SW480 (cell line): ENCODE measurements around the gene OSBPL10.

Experiments
- DNase-seq: peaks from one replicate; pipeline ENCODE4 v3.0.0-alpha.2; 2016; ENCODE audit warnings: low spot score

The OSBPL10 gene

DNA sequence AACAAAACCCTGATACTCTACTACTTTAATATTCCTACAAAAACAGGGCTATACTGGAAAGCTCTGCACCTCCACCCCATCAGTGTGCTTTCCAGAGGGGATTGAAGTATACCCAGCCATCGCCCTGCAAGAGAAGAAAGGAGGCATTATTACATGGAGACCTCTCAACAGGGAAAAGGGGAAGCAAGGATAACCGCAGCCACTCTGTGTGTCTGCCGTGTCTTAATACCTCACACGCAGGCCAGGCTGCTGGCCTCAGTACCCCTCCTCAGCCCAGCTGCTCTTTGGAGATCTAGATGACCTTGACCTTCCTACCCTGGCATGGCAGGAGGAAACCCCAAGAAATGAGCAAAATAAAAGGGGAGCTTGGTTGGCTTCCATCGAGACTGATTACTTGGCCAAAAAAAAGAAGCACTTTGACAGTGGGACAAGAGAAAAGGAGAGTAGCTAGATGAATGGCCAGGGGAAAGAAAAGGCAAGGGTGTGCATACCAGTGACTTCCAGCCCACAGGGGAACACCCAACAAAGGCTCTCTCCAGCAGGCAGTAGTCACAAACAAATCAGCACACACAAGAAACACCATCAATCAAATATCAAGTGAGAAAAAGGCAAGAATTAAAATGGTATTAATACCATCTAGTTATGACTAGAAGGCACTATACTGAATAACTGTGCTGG lies 318.9 kb downstream of the OSBPL10 start:
- DNase-seq: no peak

DNA sequence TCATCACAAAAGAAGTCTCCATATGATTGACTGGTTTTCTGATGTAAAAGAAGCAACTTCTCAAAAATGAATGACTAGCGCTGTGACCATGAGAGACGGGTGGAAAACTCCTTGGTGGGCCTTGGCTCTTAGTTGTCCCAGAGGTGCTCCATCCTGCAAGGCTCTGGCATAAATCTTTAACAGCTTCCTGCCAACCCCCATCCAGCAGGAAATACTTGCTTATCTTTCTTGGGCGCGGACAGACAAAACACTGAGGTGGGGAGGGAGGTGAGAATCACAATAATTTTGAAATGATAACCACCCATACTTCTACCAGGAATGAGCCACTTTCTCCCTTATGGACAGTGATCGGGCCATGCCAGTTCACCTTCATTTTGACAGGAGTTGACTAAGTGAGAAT lies 319.8 kb downstream of the OSBPL10 start:
- DNase-seq: no peak

DNA sequence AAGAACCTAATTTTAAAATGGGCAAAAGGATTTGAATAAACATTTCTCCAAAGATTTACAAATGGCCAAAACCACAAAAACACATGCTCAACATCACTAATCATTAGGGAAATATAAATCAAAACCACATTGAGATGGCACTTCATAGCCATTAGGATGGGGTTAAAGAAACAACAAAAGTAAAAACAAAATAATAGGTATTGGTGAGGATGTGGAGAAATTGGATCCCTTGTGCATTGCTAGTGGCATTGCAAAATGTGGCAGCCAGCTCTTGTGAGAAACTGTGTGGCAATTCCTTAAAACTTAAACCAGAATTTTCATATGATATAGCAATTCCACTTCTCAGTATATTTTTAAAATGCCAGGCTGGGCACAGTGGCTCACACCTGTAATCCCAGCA lies 321.8 kb downstream of the OSBPL10 start:
- DNase-seq: no peak

DNA sequence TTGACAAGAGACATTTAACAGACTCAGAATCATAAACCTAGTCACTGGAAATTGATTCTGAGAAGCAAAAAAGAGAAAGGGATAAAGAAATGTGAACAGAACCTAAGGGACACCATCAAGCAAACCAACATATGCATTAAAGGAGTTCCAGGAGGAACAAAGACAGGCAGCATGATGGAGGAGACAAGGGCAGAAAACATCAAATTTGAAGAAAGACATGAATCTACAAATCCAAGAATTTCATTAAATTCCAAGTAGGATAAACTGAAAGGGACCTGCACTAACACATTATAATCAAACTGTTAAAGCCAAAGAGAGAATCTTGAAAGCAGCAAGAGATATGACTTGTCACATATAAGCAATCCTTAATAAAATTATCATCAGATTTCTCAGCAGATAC lies 326.1 kb downstream of the OSBPL10 start:
- DNase-seq: no peak

GRCh38 chr3:31653464-31653863 lies 327.6 kb downstream of the OSBPL10 start:
- DNase-seq: no peak

GRCh38 chr3:31652296-31652695 lies 328.8 kb downstream of the OSBPL10 start:
- DNase-seq: no peak

- no peak for DNase-seq
These were observed 332.6 kb downstream of the OSBPL10 start for GRCh38 chr3:31648286-31648968.

- no peak for DNase-seq
These were observed 335.8 kb downstream of the OSBPL10 start for GRCh38 chr3:31645256-31645655.

GRCh38 chr3:31639828-31640227 lies 341.2 kb downstream of the OSBPL10 start:
- DNase-seq: no peak

- no peak for DNase-seq
These were observed 344.2 kb downstream of the OSBPL10 start for GRCh38 chr3:31636694-31637442.

DNA sequence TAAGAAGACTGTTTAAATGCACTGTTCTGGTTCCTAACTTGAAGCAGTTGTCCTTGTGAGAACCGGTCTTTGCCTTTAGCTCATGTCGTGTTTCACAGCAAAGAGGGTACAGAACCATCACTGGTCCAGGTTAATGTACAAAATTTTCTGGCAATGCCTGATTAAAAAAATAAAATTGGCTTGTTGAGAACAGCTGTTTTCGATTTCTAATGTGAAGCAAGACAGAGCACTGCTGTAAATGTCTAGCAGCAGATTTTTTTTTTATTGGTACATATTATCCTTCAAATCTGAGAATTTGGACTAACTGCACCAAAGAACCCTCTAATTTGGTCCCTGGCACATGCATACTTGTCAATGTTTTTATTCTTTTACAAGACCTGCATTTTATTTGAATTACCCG lies 345.0 kb downstream of the OSBPL10 start:
- DNase-seq: no peak

DNA sequence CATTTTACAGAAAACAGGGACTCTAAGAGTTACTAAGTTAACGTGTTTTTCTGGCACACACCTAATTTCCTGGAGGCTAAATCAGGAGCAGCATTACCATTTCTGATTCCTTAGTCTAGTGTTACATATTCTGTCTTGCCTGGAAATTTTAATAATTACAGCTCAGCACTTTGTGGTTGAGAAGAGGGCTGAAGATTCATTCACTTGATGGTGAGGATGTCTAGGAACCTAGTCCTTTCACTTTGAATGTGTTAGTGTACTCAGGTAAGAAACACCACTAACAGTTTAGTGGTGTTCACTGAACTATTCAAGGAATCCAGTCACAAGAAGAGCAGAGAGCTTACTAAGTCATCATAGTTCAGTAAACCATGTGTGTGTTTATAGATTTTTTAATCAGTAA lies 345.5 kb downstream of the OSBPL10 start:
- DNase-seq: no peak

DNA sequence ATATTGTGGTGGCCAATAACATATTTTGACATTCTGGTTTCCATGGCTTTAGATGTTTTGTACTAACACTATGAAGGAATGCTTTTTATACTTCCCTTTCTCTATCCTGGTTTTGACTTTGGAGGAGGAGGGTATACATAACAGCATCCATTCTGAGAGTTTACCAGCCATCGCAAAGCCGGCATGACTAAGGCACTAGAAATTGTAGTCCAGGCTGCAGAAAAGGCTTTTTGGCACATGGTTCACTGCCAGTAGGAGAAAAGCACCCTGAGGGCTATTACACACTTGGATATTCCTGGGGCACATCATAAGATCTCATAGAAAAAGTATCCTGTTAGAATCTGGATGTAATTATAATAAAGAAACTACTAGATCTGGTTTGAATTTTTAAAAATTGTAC lies 346.6 kb downstream of the OSBPL10 start:
- no peak for DNase-seq

DNA sequence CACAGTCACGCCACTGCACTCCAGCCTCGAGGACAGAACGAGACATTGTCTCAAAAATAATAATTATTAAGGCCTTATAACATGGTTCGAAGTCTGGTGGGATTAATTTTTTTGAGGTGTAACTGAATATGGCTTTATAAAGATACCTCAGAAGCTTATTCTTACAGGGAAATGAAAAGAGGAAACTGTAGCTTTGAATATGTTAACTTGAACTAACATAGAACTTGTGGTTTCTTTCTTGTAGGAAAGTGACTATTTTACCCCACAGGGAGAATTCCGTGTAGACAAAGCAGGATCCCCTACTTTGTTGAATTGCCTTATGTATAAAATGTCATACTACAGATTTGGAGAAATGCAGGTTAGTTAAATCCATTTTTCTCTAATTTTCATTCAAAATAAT lies 352.0 kb downstream of the OSBPL10 start:
- DNase-seq: no peak

DNA sequence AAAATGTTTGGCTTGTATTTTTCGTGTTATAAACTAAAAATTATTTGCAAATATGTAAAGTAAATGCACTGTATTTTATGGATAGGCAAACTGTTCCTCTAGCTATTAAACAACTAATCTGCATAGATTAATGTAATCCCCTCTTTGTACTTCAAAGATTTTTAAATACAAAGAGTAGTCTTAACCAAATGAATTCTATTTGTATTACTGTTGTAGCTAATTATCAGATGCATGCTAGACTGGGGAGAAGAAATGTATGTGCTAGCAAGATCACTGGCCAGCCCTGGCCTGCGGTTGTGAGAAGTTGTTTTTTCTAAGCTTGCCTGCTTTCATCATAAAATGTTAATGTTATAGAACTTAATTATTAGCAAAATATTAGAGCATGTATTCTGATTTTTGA lies 355.7 kb downstream of the OSBPL10 start:
- no peak for DNase-seq

DNA sequence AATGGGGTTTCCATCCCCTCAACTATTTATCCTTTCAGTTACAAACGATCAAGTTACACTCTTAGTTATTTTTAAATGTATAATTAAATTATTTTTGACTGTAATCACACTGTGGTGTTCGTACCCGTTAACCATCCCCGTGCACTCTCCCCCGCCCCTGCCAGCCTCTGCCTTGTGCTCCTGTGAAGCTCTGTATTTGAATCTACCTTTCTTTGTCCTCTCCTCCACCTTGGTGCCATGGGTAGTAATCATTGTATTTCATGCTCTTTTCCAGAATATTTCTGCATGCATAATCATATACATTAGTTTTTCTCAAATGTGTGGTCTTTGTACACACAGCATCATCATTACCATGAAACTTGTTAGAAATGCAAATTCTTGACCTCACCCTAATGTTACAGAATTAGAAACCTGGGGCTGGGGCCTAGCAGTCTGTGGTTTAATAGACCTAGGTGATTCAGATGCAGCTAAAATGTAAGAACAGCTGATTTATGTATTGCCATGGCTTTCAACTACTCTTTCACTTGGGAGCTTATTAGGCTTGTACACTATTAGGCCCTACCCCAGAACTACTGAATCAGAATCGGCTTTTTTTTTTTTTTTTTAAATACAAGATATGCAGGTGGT lies 356.9 kb downstream of the OSBPL10 start:
- no peak for DNase-seq

DNA sequence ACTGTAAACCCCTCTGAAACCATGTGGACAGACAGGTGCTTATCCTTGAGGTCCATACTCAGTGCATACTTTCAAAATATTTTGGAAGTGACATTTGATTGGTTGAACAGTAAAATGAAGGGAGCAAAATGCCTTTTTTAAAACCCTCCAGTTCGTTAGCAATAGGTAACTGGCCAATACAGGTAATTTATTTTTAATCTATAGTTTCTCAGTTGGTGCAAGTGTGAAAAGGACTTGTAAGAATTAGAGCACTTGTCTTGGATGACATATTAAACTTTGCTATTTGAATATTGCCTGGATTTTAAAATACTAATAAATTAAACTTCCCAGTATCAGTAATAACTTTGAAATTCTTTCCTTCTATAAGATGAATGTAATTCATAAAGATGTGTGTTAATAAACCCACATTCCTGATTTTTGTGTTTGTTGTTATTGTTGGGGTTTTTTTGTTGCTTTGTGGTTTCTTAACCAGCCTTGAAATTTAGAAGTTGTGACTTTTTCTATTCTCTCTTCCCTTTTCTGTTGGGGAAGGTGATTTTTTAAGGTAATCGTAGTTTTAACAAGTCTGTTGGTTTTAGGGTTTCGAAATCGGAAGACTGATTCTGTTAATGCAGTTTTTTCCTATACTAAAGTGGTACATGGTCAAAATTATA lies 358.3 kb downstream of the OSBPL10 start:
- DNase-seq: no peak

DNA sequence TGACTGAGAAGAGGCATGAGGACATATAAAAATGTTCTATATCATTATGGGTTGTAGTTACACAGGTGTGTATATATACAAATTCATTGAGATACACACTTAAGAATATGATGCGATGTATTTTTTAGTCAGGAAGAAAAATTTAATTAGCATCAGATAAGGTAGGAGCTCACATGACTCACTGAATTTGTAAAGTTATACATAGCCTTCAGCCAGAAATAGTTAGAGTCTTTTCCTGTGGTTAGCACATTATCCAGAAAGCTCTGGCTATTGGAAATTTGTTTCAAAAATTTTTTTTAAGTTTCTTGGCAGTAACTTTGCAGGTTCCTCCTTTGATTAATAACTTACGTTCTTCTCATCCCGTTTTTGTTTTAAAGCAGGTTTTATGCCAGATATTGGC lies 359.7 kb downstream of the OSBPL10 start:
- no peak for DNase-seq

GRCh38 chr3:31620656-31621055 lies 360.4 kb downstream of the OSBPL10 start:
- DNase-seq: no peak

DNA sequence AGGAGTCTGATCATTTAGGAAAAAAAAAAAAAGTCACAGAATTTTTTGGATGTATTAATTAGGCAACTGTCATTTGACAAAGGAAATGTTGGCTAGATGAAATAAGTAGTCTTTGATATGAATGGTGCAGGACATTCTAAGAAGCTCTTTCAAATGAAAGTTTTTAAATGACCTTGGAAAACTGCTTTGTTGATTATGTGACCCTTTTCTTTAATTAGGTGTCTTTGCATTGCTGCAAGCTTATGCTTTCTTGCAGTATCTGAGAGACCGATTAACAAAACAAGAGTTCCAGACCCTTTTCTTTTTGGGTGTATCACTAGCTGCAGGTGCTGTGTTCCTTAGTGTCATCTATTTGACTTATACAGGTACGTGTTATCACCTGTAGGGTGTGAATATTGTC lies 364.4 kb downstream of the OSBPL10 start:
- no peak for DNase-seq

DNA sequence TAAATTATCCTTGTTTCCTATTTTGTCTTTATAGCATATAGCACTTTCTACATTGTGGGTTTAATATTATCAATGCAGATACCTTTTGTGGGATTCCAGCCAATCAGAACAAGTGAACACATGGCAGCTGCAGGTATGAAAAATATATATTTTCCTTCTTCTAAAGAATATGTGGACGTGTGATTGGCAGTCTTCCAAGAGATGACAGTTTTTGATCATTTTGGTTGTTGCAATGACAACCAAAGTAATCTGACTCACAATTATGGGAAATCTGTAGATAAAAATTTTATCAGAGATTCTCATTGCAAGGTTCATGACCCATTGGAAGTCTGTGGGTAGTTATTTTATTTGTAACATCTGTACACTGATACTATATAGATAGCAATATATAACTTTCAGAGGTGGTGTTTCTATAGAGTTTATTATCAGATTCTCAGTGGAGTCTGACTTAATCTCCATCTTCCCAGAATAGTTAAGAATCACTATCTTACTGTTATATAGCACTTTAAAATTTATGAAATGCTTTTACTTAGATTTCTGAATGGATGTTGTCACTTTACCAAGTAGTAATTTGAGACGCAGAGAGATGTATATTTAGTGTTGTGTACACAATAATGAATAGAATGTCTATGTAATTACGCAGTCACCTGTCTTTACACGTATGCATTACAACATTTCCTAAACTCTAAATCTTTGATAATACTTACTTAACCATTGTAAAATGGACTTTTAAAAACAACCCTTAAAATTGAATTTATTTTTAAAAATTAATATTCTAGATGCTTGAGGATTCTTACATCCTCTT lies 365.8 kb downstream of the OSBPL10 start:
- DNase-seq: no peak
